H1 (cell line): ENCODE data around the gene JAKMIP1. TPM values are rescaled to one million over a fixed set of nuclear protein-coding genes. Genes with fewer than 3 reads are reported as not detected.

ENCODE experiments used
- CTCF ChIA-PET: fragments of 300-600 bp; sonication (Branson Sonifier 250); formaldehyde crosslinking; loops from one replicate; lab custom pipeline; 2021; ENCODE audit not compliant: partially characterized antibody; lab: Charles Lee
- POLR2A ChIA-PET: fragments of 300-600 bp; sonication (Branson Sonifier 250); formaldehyde crosslinking; loops from one replicate; lab custom pipeline; 2021; ENCODE audit warnings: inconsistent platforms; ENCODE audit not compliant: partially characterized antibody; lab: Charles Lee
- DNase-seq, 2 experiments: peaks; one replicate each; pipeline versions ENCODE4 v3.0.0 to v3.0.0-alpha.2; 2010 to 2022; ENCODE audit warnings: low spot score in 2 of 2, low read depth in 1 of 2, mixed read lengths in 1 of 2
- FAIRE-seq: peaks from 2 replicates; lab custom pipeline; 2011; peaks lifted over from hg19 to GRCh38; lab: Jason Lieb, UNC
- H2AFZ ChIP-seq: 2 replicates; pipeline ENCODE4 v1.8.1; 2012; ENCODE audit warnings: low read length, inconsistent platforms
- H2AK5ac ChIP-seq: 2 replicates; pipeline ENCODE4 v1.6.1; 2013; ENCODE audit warnings: low read depth, low read length
- H2BK120ac ChIP-seq: replicated peaks from 2 replicates; pipeline ENCODE3; 2013; ENCODE audit warnings: low read depth, low read length, inconsistent platforms
- H2BK12ac ChIP-seq: 2 replicates; pipeline ENCODE4 v1.6.1; 2013; ENCODE audit warnings: low read depth, low read length
- H2BK15ac ChIP-seq: 2 replicates; pipeline ENCODE4 v1.6.1; 2013; ENCODE audit warnings: low read length
- H2BK20ac ChIP-seq: 2 replicates; pipeline ENCODE4 v1.6.1; 2013; ENCODE audit warnings: low read length
- H2BK5ac ChIP-seq: 2 replicates; pipeline ENCODE4 v1.6.1; 2013; ENCODE audit warnings: low read depth, low read length
- H3K14ac ChIP-seq: 2 replicates; pipeline ENCODE4 v1.6.1; 2013; ENCODE audit warnings: inconsistent platforms; ENCODE audit not compliant: insufficient read length
- H3K18ac ChIP-seq: 2 replicates; pipeline ENCODE4 v1.6.1; 2013; ENCODE audit warnings: low read length; ENCODE audit errors: extremely low read depth
- H3K23ac ChIP-seq: 2 replicates; pipeline ENCODE4 v1.6.1; 2013; ENCODE audit warnings: inconsistent platforms; ENCODE audit not compliant: insufficient read length
- H3K23me2 ChIP-seq: 2 replicates; pipeline ENCODE4 v1.6.1; 2013; ENCODE audit warnings: low read depth, low read length
- H3K27ac ChIP-seq: 2 replicates; pipeline ENCODE4 v1.6.1; 2011; ENCODE audit warnings: low read depth, low read length, inconsistent platforms
- H3K27me3 ChIP-seq, 4 experiments: replicated peaks in 1 of 4; 1 replicate in 1 of 4; 2 replicates in 3 of 4; pipeline versions ENCODE4 v1.6.1 to v1.8.1; 2011 to 2013; ENCODE audit warnings: low read length in 3 of 4, mild to moderate bottlenecking in 3 of 4, inconsistent platforms in 2 of 4, mixed read lengths in 2 of 4, moderate library complexity in 1 of 4; ENCODE audit not compliant: control insufficient read depth in 3 of 4, insufficient read depth in 3 of 4; ENCODE audit errors: extremely low read depth in 1 of 4
- H3K36me3 ChIP-seq, 4 experiments: 2 replicates each; pipeline versions ENCODE4 v1.6.1 to v1.8.1; 2011 to 2013; ENCODE audit warnings: mild to moderate bottlenecking in 4 of 4, low read length in 3 of 4, moderate library complexity in 2 of 4, control low read depth in 1 of 4, inconsistent platforms in 1 of 4; ENCODE audit not compliant: insufficient read depth in 4 of 4, control insufficient read depth in 2 of 4
- H3K4ac ChIP-seq: replicated peaks from 2 replicates; pipeline ENCODE3; 2013; ENCODE audit warnings: low read length, low read depth, mixed read lengths, inconsistent platforms; ENCODE audit not compliant: insufficient read length
- H3K4me1 ChIP-seq, 4 experiments: replicated peaks in 1 of 4; 1 replicate in 1 of 4; 2 replicates in 3 of 4; pipeline versions ENCODE4 v1.6.1 to v1.8.1; 2011 to 2013; ENCODE audit warnings: low read length in 3 of 4, inconsistent platforms in 2 of 4, mixed read lengths in 1 of 4; ENCODE audit not compliant: insufficient read depth in 4 of 4, control insufficient read depth in 3 of 4
- H3K4me2 ChIP-seq, 2 experiments: 2 replicates each; pipeline versions ENCODE4 v1.6.1 to v1.8.1; 2011 to 2013; ENCODE audit warnings: low read depth in 2 of 2, low read length in 2 of 2, control low read depth in 1 of 2, inconsistent platforms in 1 of 2, mild to moderate bottlenecking in 1 of 2; ENCODE audit not compliant: insufficient read depth in 1 of 2
- H3K4me3 ChIP-seq, 4 experiments: fragments of 200-600, 300-600 bp in 1 of 4; sonication (generic), shearing (Covaris generic), sonication (Bioruptor Twin) in 1 of 4; 2 replicates each; pipeline versions ENCODE4 v1.5.1 to v1.8.1; 2011 to 2016; ENCODE audit warnings: low read length in 4 of 4, low read depth in 3 of 4, control low read depth in 2 of 4, inconsistent platforms in 2 of 4, mild to moderate bottlenecking in 2 of 4, mixed read lengths in 1 of 4, moderate library complexity in 1 of 4; ENCODE audit not compliant: insufficient read depth in 2 of 4; ENCODE audit errors: extremely low read depth in 1 of 4
- H3K56ac ChIP-seq: replicated peaks from 2 replicates; pipeline ENCODE3; 2013; ENCODE audit warnings: low read depth, mild to moderate bottlenecking, mixed read lengths, low read length, inconsistent platforms; ENCODE audit not compliant: insufficient read length
- H3K79me1 ChIP-seq: 2 replicates; pipeline ENCODE4 v1.6.1; 2013; ENCODE audit warnings: low read depth, low read length, control low read depth
- H3K79me2 ChIP-seq, 2 experiments: 2 replicates each; pipeline versions ENCODE4 v1.6.1 to v1.8.1; 2012 to 2013; ENCODE audit warnings: low read length in 2 of 2, mild to moderate bottlenecking in 2 of 2, inconsistent platforms in 1 of 2; ENCODE audit not compliant: insufficient read depth in 2 of 2, control insufficient read depth in 1 of 2
- H3K9ac ChIP-seq, 4 experiments: replicated peaks in 1 of 4; 1 replicate in 1 of 4; 2 replicates in 3 of 4; pipeline versions ENCODE4 v1.6.1 to v1.8.1; 2011 to 2013; ENCODE audit warnings: low read depth in 3 of 4, low read length in 3 of 4, control low read depth in 2 of 4, mild to moderate bottlenecking in 2 of 4, moderate library complexity in 2 of 4, inconsistent platforms in 1 of 4; ENCODE audit errors: extremely low read depth in 1 of 4
- H3K9me3 ChIP-seq, 2 experiments: 2 replicates each; pipeline versions ENCODE4 v1.6.1 to v1.8.1; 2012 to 2013; ENCODE audit warnings: mild to moderate bottlenecking in 2 of 2, moderate library complexity in 2 of 2, control low read depth in 1 of 2, inconsistent platforms in 1 of 2, low read depth in 1 of 2, low read length in 1 of 2, mixed read lengths in 1 of 2; ENCODE audit not compliant: insufficient read depth in 2 of 2
- H4K20me1 ChIP-seq, 2 experiments: replicated peaks in 1 of 2; 2 replicates each; pipeline versions ENCODE3 to v1.8.1; 2011 to 2013; ENCODE audit warnings: inconsistent platforms in 2 of 2, low read length in 2 of 2, mild to moderate bottlenecking in 1 of 2; ENCODE audit not compliant: insufficient read depth in 2 of 2, control insufficient read depth in 1 of 2
- H4K5ac ChIP-seq: 2 replicates; pipeline ENCODE4 v1.6.1; 2013; ENCODE audit warnings: low read length, low read depth, mixed read lengths, inconsistent platforms; ENCODE audit not compliant: insufficient read length
- H4K8ac ChIP-seq: 2 replicates; pipeline ENCODE4 v1.8.0; 2013; ENCODE audit warnings: mild to moderate bottlenecking, moderate library complexity, low read length, inconsistent platforms; ENCODE audit not compliant: insufficient read depth; ENCODE audit errors: extremely low read depth
- H4K91ac ChIP-seq: replicated peaks from 2 replicates; pipeline ENCODE3; 2013; ENCODE audit warnings: low read length, mixed read lengths, inconsistent platforms; ENCODE audit not compliant: insufficient read length
- CHD2 ChIP-seq: IDR thresholded peaks from 2 replicates; pipeline ENCODE4 v1.6.1; 2012; ENCODE audit warnings: low read length, improper control_type of control experiment
- CREB1 ChIP-seq: IDR thresholded peaks from 2 replicates; pipeline ENCODE4 v1.6.1; 2012; ENCODE audit warnings: inconsistent platforms
- NRF1 ChIP-seq: IDR thresholded peaks from 2 replicates; pipeline ENCODE4 v1.6.1; 2011; ENCODE audit warnings: mild to moderate bottlenecking, low read depth, low read length, improper control_type of control experiment
- RFX5 ChIP-seq: IDR thresholded peaks from 2 replicates; pipeline ENCODE4 v1.6.1; 2011; ENCODE audit warnings: low read depth, low read length, improper control_type of control experiment, borderline replicate concordance
- SP1 ChIP-seq: IDR thresholded peaks from 2 replicates; pipeline ENCODE4 v1.6.1; 2011; ENCODE audit warnings: low read depth, low read length
- SP2 ChIP-seq: IDR thresholded peaks from 2 replicates; pipeline ENCODE4 v1.6.1; 2012; ENCODE audit warnings: mild to moderate bottlenecking, low read length, inconsistent platforms
- TAF7 ChIP-seq: optimal IDR thresholded peaks from 2 replicates; pipeline ENCODE3; 2011; ENCODE audit warnings: low read depth, mild to moderate bottlenecking, inconsistent platforms, low read length, moderate library complexity, borderline replicate concordance
- TCF12 ChIP-seq: IDR thresholded peaks from 2 replicates; pipeline ENCODE4 v1.6.1; 2011; ENCODE audit warnings: low read depth, mild to moderate bottlenecking, low read length
- WGBS, 2 experiments: shearing (Covaris generic) in 1 of 2; methylation state at CpG; one replicate each; pipeline versions ENCODE4 v1.1.6 to v1.1.7; 2013 to 2015; ENCODE audit warnings: low lambda C conversion rate in 2 of 2, mixed read lengths in 2 of 2, inconsistent platforms in 1 of 2, low coverage in 1 of 2, missing lambda C conversion rate in 1 of 2; ENCODE audit not compliant: insufficient replicate concordance in 2 of 2, insufficient coverage in 1 of 2, insufficient read length in 1 of 2; ENCODE audit errors: extremely low coverage in 1 of 2, missing lambda C conversion rate in 1 of 2; 5-methylcytosine and 5-hydroxymethylcytosine counted together
- polyA plus RNA-seq, 7 experiments: library from polyadenylated mRNA; depleted of rRNA in 3 of 7; stranded (reverse) in 5 of 7; unstranded in 2 of 7; fragments of >200 nt in 5 of 7; fragments of 200-250 nt in 2 of 7; gene quantifications; 1 replicate in 5 of 7; 2 replicates in 1 of 7; 4 replicates in 1 of 7; pipeline versions ENCODE4 v1.2.1 to v1.2.3, GENCODE V29; 2011 to 2013; ENCODE audit warnings: missing spikeins in 2 of 7, mixed read lengths in 2 of 7
- total RNA-seq: library from RNA; stranded (reverse); fragmentation: NEBNext Ultra II Directional; extraction: Animal tissue kit (Norgen Biotek cat#: 25700); gene quantifications from 2 replicates; pipeline ENCODE4 v1.2.1, GENCODE V29; 2021
- TF ChIP-seq, protein P1 (sequence below): IDR thresholded peaks from 2 replicates; pipeline ENCODE4 v1.6.1; 2011; ENCODE audit warnings: low read length, improper control_type of control experiment

JAKMIP1 gene
- total and polyA plus RNA-seq, 2 of the 8 experiments (the other 6 are each of a cell fraction or from before 2014, with no cell fraction given): 2.5 to 4.4 TPM

DNA sequence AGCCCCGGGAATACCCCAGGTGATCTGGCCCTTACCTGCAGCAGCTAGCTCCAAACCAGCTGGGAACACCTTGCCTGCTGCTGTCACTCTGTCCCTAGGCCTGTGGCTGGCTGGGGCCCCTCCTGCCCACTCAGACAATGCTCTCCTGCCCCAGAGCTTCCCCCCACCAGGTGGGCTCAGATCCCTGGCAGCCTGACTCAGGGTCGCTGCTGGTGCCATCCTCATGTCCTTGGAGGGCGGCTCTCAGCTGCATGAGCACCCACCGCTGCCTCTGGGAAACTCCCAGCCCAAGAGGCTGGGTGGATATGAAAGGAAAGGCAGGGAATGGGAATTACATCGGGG, 197.9 kb downstream of the JAKMIP1 start:
- DNase-seq (no peak), FAIRE-seq (no peak)
- no peak overlapping the region for H2BK12ac ChIP-seq
- no peak overlapping the region for H2AFZ ChIP-seq
- no peak overlapping the region for H3K4me3 ChIP-seq
- no peak overlapping the region for H4K8ac ChIP-seq
- no peak overlapping the region for H3K14ac ChIP-seq
- no peak overlapping the region for H3K56ac ChIP-seq
- no peak overlapping the region for H3K23ac ChIP-seq
- H3K9ac ChIP-seq: no peak overlapping the region
- H2BK5ac ChIP-seq: no peak overlapping the region
- H4K91ac ChIP-seq: no peak overlapping the region
- no peaks in the 10 kb centered on the region for H3K4me1 ChIP-seq
- H2AK5ac ChIP-seq: no peak overlapping the region
- no peak overlapping the region for H3K4ac ChIP-seq
- no peaks in the 10 kb centered on the region for H3K79me1 ChIP-seq
- no peak overlapping the region for H3K4me2 ChIP-seq
- H2BK120ac ChIP-seq: no peak overlapping the region
- no peak overlapping the region for H3K27ac ChIP-seq
- no peak overlapping the region for H2BK15ac ChIP-seq
- no peaks in the 10 kb centered on the region for H3K79me2 ChIP-seq
- H3K36me3 ChIP-seq: no peaks in the 10 kb centered on the region
- H3K23me2 ChIP-seq: peaks cover 16% of the 10 kb centered on the region; the same call in 1 of the 2 replicates
- WGBS, 2 experiments: 90% methylated on average over 5 of the region's 5 CpGs; no CpG with 5 or more reads in 1 of the 2 experiments
- peaks cover 0 to 7% of the 10 kb centered on the region in 2 experiments; a peak in 1 of 4 replicates for H3K9me3 ChIP-seq
- peaks cover 0 to 5% of the 10 kb centered on the region in 2 experiments for H4K20me1 ChIP-seq
- no peak overlapping the region for H3K18ac ChIP-seq
- POLR2A ChIA-PET: no interaction called here
- H2BK20ac ChIP-seq: no peak overlapping the region
- peaks cover 0 to 9% (median 7%) of the 10 kb centered on the region in 4 experiments; a peak in 4 of 7 replicates for H3K27me3 ChIP-seq
- no peak overlapping the region for H4K5ac ChIP-seq
- no peak for TF ChIP-seq CHD2
- no peak for TF ChIP-seq TCF12
- no peak for TF ChIP-seq CREB1
- TF ChIP-seq, protein P1, sequence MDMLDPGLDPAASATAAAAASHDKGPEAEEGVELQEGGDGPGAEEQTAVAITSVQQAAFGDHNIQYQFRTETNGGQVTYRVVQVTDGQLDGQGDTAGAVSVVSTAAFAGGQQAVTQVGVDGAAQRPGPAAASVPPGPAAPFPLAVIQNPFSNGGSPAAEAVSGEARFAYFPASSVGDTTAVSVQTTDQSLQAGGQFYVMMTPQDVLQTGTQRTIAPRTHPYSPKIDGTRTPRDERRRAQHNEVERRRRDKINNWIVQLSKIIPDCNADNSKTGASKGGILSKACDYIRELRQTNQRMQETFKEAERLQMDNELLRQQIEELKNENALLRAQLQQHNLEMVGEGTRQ: no peak
- TF ChIP-seq SP1: no peak
- no peak for TF ChIP-seq RFX5
- no peak for TF ChIP-seq TAF7
- TF ChIP-seq NRF1: no peak
- no peak for TF ChIP-seq SP2
- TF ChIP-seq, all 59 proteins: peak for 0
- CTCF ChIA-PET: interaction anchor here (0.6 to 1.7 kb wide), 7 partner anchors 9 to 1333 kb away, joined by 3 to 5 read pairs (median 3); no protein-coding TSS in a partner anchor
